Neural cell (in vitro differentiated cells): ENCODE data around the gene GC.

Experiments
- EP300 ChIP-seq: fragments of 450-650 bp; conservative IDR thresholded peaks from 2 replicates; pipeline ENCODE4 v1.6.1; 2014; ENCODE audit warnings: antibody characterized with exemption, mild to moderate bottlenecking, moderate library complexity; ENCODE audit not compliant: poor library complexity, severe bottlenecking
- EZH2 ChIP-seq: fragments of 200-600, 300-800 bp; shearing (Covaris generic), sonication (generic); IDR thresholded peaks from 2 replicates; pipeline ENCODE4 v1.6.1; 2014; ENCODE audit warnings: antibody characterized with exemption, low read length, borderline replicate concordance, mild to moderate bottlenecking; ENCODE audit not compliant: insufficient read depth, poor library complexity, severe bottlenecking
- MXI1 ChIP-seq: fragments of 450-650 bp; conservative IDR thresholded peaks from 2 replicates; pipeline ENCODE4 v1.6.1; 2014; ENCODE audit warnings: antibody characterized with exemption, mild to moderate bottlenecking; ENCODE audit not compliant: poor library complexity, severe bottlenecking
- POLR2AphosphoS5 ChIP-seq: IDR thresholded peaks from 2 replicates; pipeline ENCODE4 v1.6.1; 2012
- RAD21 ChIP-seq: fragments of 450-650 bp; conservative IDR thresholded peaks from 2 replicates; pipeline ENCODE4 v1.6.1; 2014; ENCODE audit warnings: antibody characterized with exemption, mild to moderate bottlenecking, moderate library complexity
- SMC3 ChIP-seq: fragments of 450-650 bp; conservative IDR thresholded peaks from 2 replicates; pipeline ENCODE4 v1.6.1; 2014; ENCODE audit warnings: antibody characterized with exemption, mild to moderate bottlenecking, moderate library complexity; ENCODE audit not compliant: poor library complexity
- TAF1 ChIP-seq: IDR thresholded peaks from 2 replicates; pipeline ENCODE4 v1.6.1; 2012; ENCODE audit warnings: low read depth
- TF ChIP-seq, protein P1 (sequence below): fragments of 450-650 bp; IDR thresholded peaks from 2 replicates; pipeline ENCODE4 v1.5.1; 2014; ENCODE audit warnings: antibody characterized with exemption, mild to moderate bottlenecking, moderate library complexity; ENCODE audit not compliant: poor library complexity, severe bottlenecking

DNA sequence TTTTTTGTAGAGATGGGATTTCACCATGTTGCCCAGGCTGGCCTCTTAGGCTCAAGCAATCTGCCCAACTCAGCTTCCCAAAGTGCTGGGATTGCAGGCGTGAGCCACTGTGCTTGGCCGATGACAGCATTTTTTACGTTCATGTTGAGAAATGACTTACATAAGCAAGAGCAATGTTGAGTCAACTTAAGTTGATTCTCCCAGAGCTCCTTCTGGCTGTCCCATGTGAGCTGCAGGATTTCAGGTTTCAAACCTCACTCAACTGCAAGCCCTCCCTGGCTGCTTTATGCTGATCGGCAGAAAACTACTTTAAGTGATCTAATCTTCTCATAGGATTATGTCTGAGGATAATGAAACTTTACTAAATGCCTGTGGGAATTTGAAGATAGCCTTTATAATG lies 86.8 kb downstream of the GC start:
- TF ChIP-seq, protein P1, sequence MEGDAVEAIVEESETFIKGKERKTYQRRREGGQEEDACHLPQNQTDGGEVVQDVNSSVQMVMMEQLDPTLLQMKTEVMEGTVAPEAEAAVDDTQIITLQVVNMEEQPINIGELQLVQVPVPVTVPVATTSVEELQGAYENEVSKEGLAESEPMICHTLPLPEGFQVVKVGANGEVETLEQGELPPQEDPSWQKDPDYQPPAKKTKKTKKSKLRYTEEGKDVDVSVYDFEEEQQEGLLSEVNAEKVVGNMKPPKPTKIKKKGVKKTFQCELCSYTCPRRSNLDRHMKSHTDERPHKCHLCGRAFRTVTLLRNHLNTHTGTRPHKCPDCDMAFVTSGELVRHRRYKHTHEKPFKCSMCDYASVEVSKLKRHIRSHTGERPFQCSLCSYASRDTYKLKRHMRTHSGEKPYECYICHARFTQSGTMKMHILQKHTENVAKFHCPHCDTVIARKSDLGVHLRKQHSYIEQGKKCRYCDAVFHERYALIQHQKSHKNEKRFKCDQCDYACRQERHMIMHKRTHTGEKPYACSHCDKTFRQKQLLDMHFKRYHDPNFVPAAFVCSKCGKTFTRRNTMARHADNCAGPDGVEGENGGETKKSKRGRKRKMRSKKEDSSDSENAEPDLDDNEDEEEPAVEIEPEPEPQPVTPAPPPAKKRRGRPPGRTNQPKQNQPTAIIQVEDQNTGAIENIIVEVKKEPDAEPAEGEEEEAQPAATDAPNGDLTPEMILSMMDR, result no peak
- TF ChIP-seq RAD21 (no peak), SMC3 (no peak), EZH2 (no peak), EP300 (no peak), MXI1 (no peak), POLR2AphosphoS5 (no peak), TAF1 (no peak)
